SK-N-SH (cell line): ENCODE measurements around the gene F2. TPM values are rescaled to one million over a fixed set of nuclear protein-coding genes. Genes with fewer than 3 reads are reported as not detected.

ENCODE experiments used
- CTCF ChIA-PET: fragments of 300-600, 350-600 bp; formaldehyde crosslinking; extraction: SDS; loops from one replicate; lab custom pipeline; 2021; lab: Yijun Ruan, JAX
- POLR2A ChIA-PET: fragments of 350-600 bp; sonication (Branson Sonifier 250); formaldehyde crosslinking; extraction: SDS; loops from one replicate; lab custom pipeline; 2020; ENCODE audit warnings: antibody characterized with exemption, inconsistent platforms; lab: Yijun Ruan, JAX
- DNase-seq: peaks from one replicate; pipeline ENCODE4 v3.0.0; 2012
- H2AFZ ChIP-seq: fragments of 200-600 bp; sonication (generic); 2 replicates; pipeline ENCODE4 v1.8.1; 2016; ENCODE audit warnings: antibody characterized with exemption, mild to moderate bottlenecking, low read depth
- H3F3A ChIP-seq: fragments of 200-600 bp; sonication (generic); replicated peaks from 2 replicates; pipeline ENCODE3; 2016; ENCODE audit warnings: antibody characterized with exemption, mild to moderate bottlenecking; ENCODE audit not compliant: insufficient read depth
- H3K27ac ChIP-seq, 2 experiments: fragments of 200-500 bp in 1 of 2; fragments of 200-600 bp in 1 of 2; sonication (Bioruptor generic) in 1 of 2; sonication (generic), shearing (Covaris generic) in 1 of 2; 2 replicates each; pipeline versions ENCODE4 v1.5.1 to v1.6.1; 2014 to 2016; ENCODE audit warnings: low read depth in 2 of 2, inconsistent platforms in 1 of 2, low read length in 1 of 2, mild to moderate bottlenecking in 1 of 2, mixed read lengths in 1 of 2
- H3K27me3 ChIP-seq: fragments of 200-600 bp; sonication (generic), shearing (Covaris generic); 2 replicates; pipeline ENCODE4 v1.6.1; 2016; ENCODE audit warnings: mixed run types; ENCODE audit not compliant: insufficient read depth
- H3K36me3 ChIP-seq, 2 experiments: fragments of 200-500 bp in 1 of 2; fragments of 200-600 bp in 1 of 2; sonication (Bioruptor generic) in 1 of 2; sonication (generic) in 1 of 2; replicated peaks in 1 of 2; 2 replicates each; pipeline versions ENCODE3 to v1.5.1; 2014 to 2016; ENCODE audit warnings: low read length in 1 of 2, mild to moderate bottlenecking in 1 of 2; ENCODE audit not compliant: insufficient read depth in 2 of 2, control insufficient read depth in 1 of 2
- H3K4me1 ChIP-seq, 2 experiments: fragments of 200-500 bp in 1 of 2; fragments of 200-600 bp in 1 of 2; sonication (Bioruptor generic) in 1 of 2; sonication (generic), shearing (Covaris generic) in 1 of 2; 2 replicates each; pipeline versions ENCODE4 v1.5.1 to v1.6.1; 2014 to 2016; ENCODE audit warnings: low read depth in 1 of 2, low read length in 1 of 2, mixed run types in 1 of 2; ENCODE audit not compliant: insufficient read depth in 2 of 2, control insufficient read depth in 1 of 2
- H3K4me2 ChIP-seq: fragments of 200-600 bp; sonication (generic), shearing (Covaris generic); 2 replicates; pipeline ENCODE4 v1.6.1; 2017; ENCODE audit warnings: mixed run types
- H3K4me3 ChIP-seq, 2 experiments: fragments of 200-500 bp in 1 of 2; fragments of 200-600 bp in 1 of 2; sonication (Bioruptor generic) in 1 of 2; sonication (generic), shearing (Covaris generic) in 1 of 2; 2 replicates each; pipeline versions ENCODE4 v1.5.1 to v1.8.1; 2014 to 2016; ENCODE audit warnings: low read depth in 2 of 2, inconsistent platforms in 1 of 2, low read length in 1 of 2, mild to moderate bottlenecking in 1 of 2, mixed read lengths in 1 of 2, moderate library complexity in 1 of 2
- H3K79me2 ChIP-seq: fragments of 200-600 bp; sonication (generic); 2 replicates; pipeline ENCODE4 v1.8.1; 2017; ENCODE audit warnings: mild to moderate bottlenecking; ENCODE audit not compliant: insufficient read depth
- H3K9ac ChIP-seq: fragments of 200-600 bp; sonication (generic); 2 replicates; pipeline ENCODE4 v1.6.1; 2017; ENCODE audit warnings: mixed run types
- H3K9me2 ChIP-seq: fragments of 200-600 bp; sonication (generic); 2 replicates; pipeline ENCODE4 v1.6.1; 2017; ENCODE audit warnings: mixed run types
- H3K9me3 ChIP-seq: fragments of 200-600 bp; sonication (generic); 2 replicates; pipeline ENCODE4 v1.6.1; 2017; ENCODE audit warnings: mixed run types, mild to moderate bottlenecking, moderate library complexity
- H4K20me1 ChIP-seq: fragments of 200-600 bp; sonication (generic); 2 replicates; pipeline ENCODE4 v1.6.1; 2017; ENCODE audit warnings: mild to moderate bottlenecking, mixed run types; ENCODE audit not compliant: insufficient read depth
- EZH2phosphoT487 ChIP-seq: fragments of 200-600 bp; sonication (generic); IDR thresholded peaks from 2 replicates; pipeline ENCODE4 v1.6.1; 2017; ENCODE audit warnings: low read depth, mixed run types, mild to moderate bottlenecking, antibody characterized with exemption, moderate library complexity, borderline replicate concordance
- FOXJ3 ChIP-seq: sonication (generic); formaldehyde crosslinking; IDR thresholded peaks from 2 replicates; pipeline ENCODE4 v1.5.1; 2020; ENCODE audit warnings: mild to moderate bottlenecking, missing genetic modification reagents
- FOXM1 ChIP-seq: IDR thresholded peaks from 2 replicates; pipeline ENCODE4 v1.4.0; 2012; ENCODE audit warnings: low read depth, mild to moderate bottlenecking
- GABPA ChIP-seq: IDR thresholded peaks from 2 replicates; pipeline ENCODE4 v1.4.0; 2012; ENCODE audit warnings: low read depth, mild to moderate bottlenecking
- GATA2 ChIP-seq: sonication (generic); formaldehyde crosslinking; IDR thresholded peaks from 2 replicates; pipeline ENCODE4 v1.5.0; 2020; ENCODE audit warnings: mild to moderate bottlenecking, missing genetic modification reagents
- MXI1 ChIP-seq: IDR thresholded peaks from 2 replicates; pipeline ENCODE4 v1.6.1; 2012; ENCODE audit warnings: mild to moderate bottlenecking, low read depth, low read length, improper control_type of control experiment
- NRF1 ChIP-seq: IDR thresholded peaks from 2 replicates; pipeline ENCODE4 v1.6.1; 2012; ENCODE audit warnings: low read depth, mild to moderate bottlenecking, low read length
- POLR2AphosphoS5 ChIP-seq: IDR thresholded peaks from 2 replicates; pipeline ENCODE4 v1.6.1; 2012; ENCODE audit warnings: low read depth, low read length
- RAD21 ChIP-seq: IDR thresholded peaks from 2 replicates; pipeline ENCODE4 v1.6.1; 2012; ENCODE audit warnings: mild to moderate bottlenecking, low read length
- RXRA ChIP-seq: IDR thresholded peaks from 2 replicates; pipeline ENCODE4 v1.4.0; 2012; ENCODE audit warnings: low read depth, mild to moderate bottlenecking, borderline replicate concordance
- SIN3A ChIP-seq: IDR thresholded peaks from 2 replicates; pipeline ENCODE4 v1.6.1; 2012; ENCODE audit warnings: low read depth, mild to moderate bottlenecking, low read length, moderate library complexity, borderline replicate concordance
- TAF1 ChIP-seq: IDR thresholded peaks from 2 replicates; pipeline ENCODE4 v1.6.1; 2012; ENCODE audit warnings: low read depth, mild to moderate bottlenecking, low read length, moderate library complexity, borderline replicate concordance
- TCF12 ChIP-seq: IDR thresholded peaks from 2 replicates; pipeline ENCODE4 v1.4.0; 2012
- TEAD4 ChIP-seq: IDR thresholded peaks from 2 replicates; pipeline ENCODE4 v1.4.0; 2012; ENCODE audit warnings: mild to moderate bottlenecking, borderline replicate concordance; ENCODE audit not compliant: insufficient read depth
- WGBS: methylation state at CpG from one replicate; pipeline ENCODE4 v1.1.6; 2017; ENCODE audit warnings: low lambda C conversion rate; 5-methylcytosine and 5-hydroxymethylcytosine counted together
- polyA plus RNA-seq, 3 experiments: library from polyadenylated mRNA; depleted of rRNA; stranded (reverse); fragments of >200 nt; gene quantifications; 2 replicates each; pipeline ENCODE4 v1.2.3, GENCODE V29; 2012
- TF ChIP-seq, protein P1 (sequence below): fragments of 150-350 bp; IDR thresholded peaks from 2 replicates; pipeline ENCODE4 v1.6.1; 2016; ENCODE audit warnings: mild to moderate bottlenecking, low read depth, low read length
- TF ChIP-seq, protein P2 (sequence below): IDR thresholded peaks from 2 replicates; pipeline ENCODE4; 2012
- TF ChIP-seq, protein P3 (sequence below): IDR thresholded peaks from 2 replicates; pipeline ENCODE4 v1.6.1; 2012; ENCODE audit warnings: mild to moderate bottlenecking, low read depth, low read length, moderate library complexity
- TF ChIP-seq, protein P4 (sequence below): IDR thresholded peaks from 2 replicates; pipeline ENCODE4 v1.4.0; 2012; ENCODE audit warnings: low read depth, borderline replicate concordance

F2 gene
- polyA plus RNA-seq, 1 of the 3 experiments (the other 2 are of a cell fraction): 0.07 TPM

DNA sequence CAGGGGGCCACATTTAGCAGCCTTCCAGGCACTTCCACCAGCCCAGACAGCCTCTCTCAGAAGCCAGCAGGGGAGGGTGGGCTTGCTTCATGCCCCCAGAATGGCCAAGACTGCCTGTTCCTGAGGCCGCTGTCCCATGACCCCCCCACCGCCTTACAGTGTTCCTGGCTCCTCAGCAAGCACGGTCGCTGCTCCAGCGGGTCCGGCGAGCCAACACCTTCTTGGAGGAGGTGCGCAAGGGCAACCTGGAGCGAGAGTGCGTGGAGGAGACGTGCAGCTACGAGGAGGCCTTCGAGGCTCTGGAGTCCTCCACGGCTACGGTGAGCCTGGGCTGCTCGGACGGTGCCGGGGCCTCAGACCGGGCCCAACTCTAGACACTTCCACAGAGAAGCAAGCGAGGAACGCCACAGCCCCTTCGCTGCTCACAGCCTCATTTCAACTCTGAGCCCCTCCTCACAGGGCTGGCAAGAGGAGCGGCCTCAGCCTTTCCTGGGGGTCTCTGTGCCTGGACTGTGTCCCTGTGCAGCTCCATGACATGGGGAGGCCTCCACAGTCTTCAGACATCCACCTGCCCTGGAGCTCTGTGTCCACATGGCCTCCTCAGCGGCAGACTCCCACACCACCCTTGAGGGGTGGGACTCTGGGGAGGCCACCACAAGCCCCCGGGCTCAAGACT is 668 bp downstream of the F2 start:
- 86% methylated on average over 11 of the region's 25 CpGs for WGBS
- no peak for TF ChIP-seq POLR2AphosphoS5
- TF ChIP-seq TAF1: no peak
- TF ChIP-seq GABPA: no peak
- TF ChIP-seq FOXJ3 (CRISPR knock-in tag): no peak
- no peak for TF ChIP-seq EZH2phosphoT487
- TF ChIP-seq, protein P1, sequence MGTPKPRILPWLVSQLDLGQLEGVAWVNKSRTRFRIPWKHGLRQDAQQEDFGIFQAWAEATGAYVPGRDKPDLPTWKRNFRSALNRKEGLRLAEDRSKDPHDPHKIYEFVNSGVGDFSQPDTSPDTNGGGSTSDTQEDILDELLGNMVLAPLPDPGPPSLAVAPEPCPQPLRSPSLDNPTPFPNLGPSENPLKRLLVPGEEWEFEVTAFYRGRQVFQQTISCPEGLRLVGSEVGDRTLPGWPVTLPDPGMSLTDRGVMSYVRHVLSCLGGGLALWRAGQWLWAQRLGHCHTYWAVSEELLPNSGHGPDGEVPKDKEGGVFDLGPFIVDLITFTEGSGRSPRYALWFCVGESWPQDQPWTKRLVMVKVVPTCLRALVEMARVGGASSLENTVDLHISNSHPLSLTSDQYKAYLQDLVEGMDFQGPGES: no peak
- no peak for TF ChIP-seq TEAD4
- no peak for TF ChIP-seq TCF12
- no peak for TF ChIP-seq GATA2 (CRISPR knock-in tag)
- Histone ChIP-seq H3K36me3 (no peaks in the 10 kb centered on the region), H3K4me2 (no peak overlapping the region), H3K9ac (no peak overlapping the region), H3K4me3 (no peak overlapping the region), H3K79me2 (no peaks in the 10 kb centered on the region), H3K9me2 (no peaks in the 10 kb centered on the region), H3K9me3 (no peaks in the 10 kb centered on the region), H4K20me1 (no peaks in the 10 kb centered on the region), H2AFZ (no peak overlapping the region), H3F3A (peaks cover 4% of the 10 kb centered on the region), H3K4me1 (peaks cover 0 to 4% of the 10 kb centered on the region in 2 experiments; a peak in 1 of 4 replicates), H3K27ac (no peak overlapping the region), H3K27me3 (no peaks in the 10 kb centered on the region)
- no peak for DNase-seq
- CTCF ChIA-PET: interaction anchor here (0.8 kb wide), 1 partner anchor 635 kb away, joined by 3 read pairs; no protein-coding TSS in a partner anchor
- POLR2A ChIA-PET: no interaction called here

DNA sequence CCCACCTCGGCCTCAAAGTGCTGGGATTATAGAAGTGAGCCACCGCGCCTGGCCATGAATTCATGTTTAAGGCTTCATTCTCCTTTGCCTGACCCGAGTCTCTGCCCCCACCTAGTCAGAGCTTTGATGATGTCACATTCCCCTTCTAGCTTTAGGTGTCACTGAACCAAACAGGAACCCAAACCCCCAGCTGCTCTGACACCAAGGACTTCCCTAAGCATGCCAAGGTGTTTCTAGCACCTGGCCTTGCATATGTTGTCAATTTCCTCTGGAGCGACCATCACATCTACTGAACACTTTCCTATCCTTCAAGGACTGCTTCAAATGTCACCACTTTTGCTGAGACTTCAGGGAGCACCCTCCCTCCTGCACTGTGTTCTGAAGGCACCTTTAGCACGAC is 2.3 kb downstream of the F2 start:
- POLR2A ChIA-PET: no interaction called here
- no peaks in the 10 kb centered on the region for H3K79me2 ChIP-seq
- H3K36me3 ChIP-seq: no peaks in the 10 kb centered on the region
- no peak overlapping the region for H3K4me2 ChIP-seq
- no peak overlapping the region for H3K27ac ChIP-seq
- H3K4me3 ChIP-seq: no peak overlapping the region
- no peak overlapping the region for H3K9ac ChIP-seq
- DNase-seq: no peak
- WGBS: 73% methylated on average over 6 of the region's 6 CpGs
- H3K4me1 ChIP-seq: no peaks in the 10 kb centered on the region
- H3F3A ChIP-seq: no peaks in the 10 kb centered on the region
- no peaks in the 10 kb centered on the region for H3K9me2 ChIP-seq
- H3K9me3 ChIP-seq: no peaks in the 10 kb centered on the region
- H2AFZ ChIP-seq: no peak overlapping the region
- no peaks in the 10 kb centered on the region for H4K20me1 ChIP-seq
- CTCF ChIA-PET: no interaction called here
- no peaks in the 10 kb centered on the region for H3K27me3 ChIP-seq
- TF ChIP-seq SIN3A (no peak), TCF12 (no peak), NRF1 (no peak), RXRA (no peak), FOXM1 (no peak), POLR2AphosphoS5 (no peak), RAD21 (no peak), MXI1 (no peak)
- TF ChIP-seq, protein P2, sequence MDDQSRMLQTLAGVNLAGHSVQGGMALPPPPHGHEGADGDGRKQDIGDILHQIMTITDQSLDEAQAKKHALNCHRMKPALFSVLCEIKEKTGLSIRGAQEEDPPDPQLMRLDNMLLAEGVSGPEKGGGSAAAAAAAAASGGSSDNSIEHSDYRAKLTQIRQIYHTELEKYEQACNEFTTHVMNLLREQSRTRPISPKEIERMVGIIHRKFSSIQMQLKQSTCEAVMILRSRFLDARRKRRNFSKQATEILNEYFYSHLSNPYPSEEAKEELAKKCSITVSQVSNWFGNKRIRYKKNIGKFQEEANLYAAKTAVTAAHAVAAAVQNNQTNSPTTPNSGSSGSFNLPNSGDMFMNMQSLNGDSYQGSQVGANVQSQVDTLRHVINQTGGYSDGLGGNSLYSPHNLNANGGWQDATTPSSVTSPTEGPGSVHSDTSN: no peak
- TF ChIP-seq, protein P3, sequence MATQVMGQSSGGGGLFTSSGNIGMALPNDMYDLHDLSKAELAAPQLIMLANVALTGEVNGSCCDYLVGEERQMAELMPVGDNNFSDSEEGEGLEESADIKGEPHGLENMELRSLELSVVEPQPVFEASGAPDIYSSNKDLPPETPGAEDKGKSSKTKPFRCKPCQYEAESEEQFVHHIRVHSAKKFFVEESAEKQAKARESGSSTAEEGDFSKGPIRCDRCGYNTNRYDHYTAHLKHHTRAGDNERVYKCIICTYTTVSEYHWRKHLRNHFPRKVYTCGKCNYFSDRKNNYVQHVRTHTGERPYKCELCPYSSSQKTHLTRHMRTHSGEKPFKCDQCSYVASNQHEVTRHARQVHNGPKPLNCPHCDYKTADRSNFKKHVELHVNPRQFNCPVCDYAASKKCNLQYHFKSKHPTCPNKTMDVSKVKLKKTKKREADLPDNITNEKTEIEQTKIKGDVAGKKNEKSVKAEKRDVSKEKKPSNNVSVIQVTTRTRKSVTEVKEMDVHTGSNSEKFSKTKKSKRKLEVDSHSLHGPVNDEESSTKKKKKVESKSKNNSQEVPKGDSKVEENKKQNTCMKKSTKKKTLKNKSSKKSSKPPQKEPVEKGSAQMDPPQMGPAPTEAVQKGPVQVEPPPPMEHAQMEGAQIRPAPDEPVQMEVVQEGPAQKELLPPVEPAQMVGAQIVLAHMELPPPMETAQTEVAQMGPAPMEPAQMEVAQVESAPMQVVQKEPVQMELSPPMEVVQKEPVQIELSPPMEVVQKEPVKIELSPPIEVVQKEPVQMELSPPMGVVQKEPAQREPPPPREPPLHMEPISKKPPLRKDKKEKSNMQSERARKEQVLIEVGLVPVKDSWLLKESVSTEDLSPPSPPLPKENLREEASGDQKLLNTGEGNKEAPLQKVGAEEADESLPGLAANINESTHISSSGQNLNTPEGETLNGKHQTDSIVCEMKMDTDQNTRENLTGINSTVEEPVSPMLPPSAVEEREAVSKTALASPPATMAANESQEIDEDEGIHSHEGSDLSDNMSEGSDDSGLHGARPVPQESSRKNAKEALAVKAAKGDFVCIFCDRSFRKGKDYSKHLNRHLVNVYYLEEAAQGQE: no peak
- TF ChIP-seq, protein P1: no peak
- TF ChIP-seq, protein P4, sequence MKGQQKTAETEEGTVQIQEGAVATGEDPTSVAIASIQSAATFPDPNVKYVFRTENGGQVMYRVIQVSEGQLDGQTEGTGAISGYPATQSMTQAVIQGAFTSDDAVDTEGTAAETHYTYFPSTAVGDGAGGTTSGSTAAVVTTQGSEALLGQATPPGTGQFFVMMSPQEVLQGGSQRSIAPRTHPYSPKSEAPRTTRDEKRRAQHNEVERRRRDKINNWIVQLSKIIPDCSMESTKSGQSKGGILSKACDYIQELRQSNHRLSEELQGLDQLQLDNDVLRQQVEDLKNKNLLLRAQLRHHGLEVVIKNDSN: no peak
